H9 (cell line): Measurements from ENCODE around the gene ZNF319. TPM values are rescaled to one million over a fixed set of nuclear protein-coding genes. Genes with fewer than 3 reads are reported as not detected.

Experiments
- DNase-seq: peaks from one replicate; pipeline ENCODE4 v3.0.0-alpha.2; 2017
- H2AFZ ChIP-seq: one replicate; pipeline ENCODE4 v1.6.1; 2013; ENCODE audit warnings: mild to moderate bottlenecking, low read length, control low read depth, moderate library complexity
- H2AK5ac ChIP-seq: 2 replicates; pipeline ENCODE4 v1.6.1; 2013; ENCODE audit warnings: low read length, control low read depth, mixed read lengths; ENCODE audit not compliant: insufficient read length
- H2BK120ac ChIP-seq: one replicate; pipeline ENCODE4 v1.6.1; 2013; ENCODE audit warnings: low read depth, mild to moderate bottlenecking, low read length, control low read depth, inconsistent platforms; ENCODE audit not compliant: poor library complexity, severe bottlenecking
- H2BK12ac ChIP-seq: 2 replicates; pipeline ENCODE4 v1.6.1; 2013; ENCODE audit warnings: low read length, control low read depth, mixed read lengths, low read depth; ENCODE audit not compliant: insufficient read length
- H2BK15ac ChIP-seq: 2 replicates; pipeline ENCODE4 v1.6.1; 2013; ENCODE audit warnings: low read depth, low read length, control low read depth
- H2BK20ac ChIP-seq: one replicate; pipeline ENCODE4 v1.6.1; 2013; ENCODE audit warnings: low read depth, mild to moderate bottlenecking, low read length, control low read depth, inconsistent platforms; ENCODE audit not compliant: poor library complexity, severe bottlenecking
- H2BK5ac ChIP-seq: 2 replicates; pipeline ENCODE4 v1.6.1; 2013; ENCODE audit warnings: low read length, control low read depth, mixed read lengths; ENCODE audit not compliant: insufficient read length
- H3K14ac ChIP-seq: 2 replicates; pipeline ENCODE4 v1.6.1; 2013; ENCODE audit warnings: low read length, control low read depth; ENCODE audit not compliant: insufficient read depth
- H3K18ac ChIP-seq: 2 replicates; pipeline ENCODE4 v1.6.1; 2013; ENCODE audit warnings: low read depth, mild to moderate bottlenecking, mixed read lengths, low read length, control low read depth; ENCODE audit not compliant: insufficient read length
- H3K23ac ChIP-seq: 2 replicates; pipeline ENCODE4 v1.6.1; 2013; ENCODE audit warnings: low read length, control low read depth, mixed read lengths, low read depth; ENCODE audit not compliant: insufficient read length
- H3K23me2 ChIP-seq: 2 replicates; pipeline ENCODE4 v1.6.1; 2013; ENCODE audit warnings: low read depth, mild to moderate bottlenecking, mixed read lengths, low read length, control low read depth; ENCODE audit not compliant: insufficient read length, poor library complexity, severe bottlenecking
- H3K27ac ChIP-seq: 2 replicates; pipeline ENCODE4 v1.5.1; 2013; ENCODE audit warnings: low read length, control low read depth, mixed read lengths, low read depth; ENCODE audit not compliant: insufficient read length
- H3K27me3 ChIP-seq: 2 replicates; pipeline ENCODE4 v1.6.1; 2013; ENCODE audit warnings: low read length, control low read depth, inconsistent platforms; ENCODE audit not compliant: insufficient read depth
- H3K4ac ChIP-seq: 2 replicates; pipeline ENCODE4 v1.6.1; 2013; ENCODE audit warnings: low read depth, mild to moderate bottlenecking, control low read depth, inconsistent platforms, low read length, moderate library complexity
- H3K4me1 ChIP-seq: 2 replicates; pipeline ENCODE4 v1.6.1; 2013; ENCODE audit warnings: low read length, control low read depth, inconsistent platforms; ENCODE audit not compliant: insufficient read depth
- H3K4me2 ChIP-seq: 2 replicates; pipeline ENCODE4 v1.6.1; 2013; ENCODE audit warnings: low read length, control low read depth, mixed read lengths; ENCODE audit not compliant: insufficient read length, insufficient read depth
- H3K56ac ChIP-seq: 2 replicates; pipeline ENCODE4 v1.6.1; 2013; ENCODE audit warnings: low read depth, mild to moderate bottlenecking, mixed read lengths, low read length, control low read depth; ENCODE audit not compliant: insufficient read length
- H3K79me1 ChIP-seq: 2 replicates; pipeline ENCODE4 v1.6.1; 2013; ENCODE audit warnings: low read depth, mild to moderate bottlenecking, moderate library complexity, low read length, control low read depth, inconsistent platforms; ENCODE audit not compliant: insufficient read depth, poor library complexity, severe bottlenecking
- H3K79me2 ChIP-seq: 2 replicates; pipeline ENCODE4 v1.6.1; 2013; ENCODE audit warnings: low read length, control low read depth, inconsistent platforms; ENCODE audit not compliant: insufficient read depth
- H3K9ac ChIP-seq: 2 replicates; pipeline ENCODE4 v1.6.1; 2013; ENCODE audit warnings: low read length, control low read depth, mixed read lengths; ENCODE audit not compliant: insufficient read length; ENCODE audit errors: extremely low read depth
- H3K9me3 ChIP-seq: one replicate; pipeline ENCODE4 v1.6.1; 2013; ENCODE audit warnings: low read depth, low read length, inconsistent platforms; ENCODE audit not compliant: control insufficient read depth
- H3T11ph ChIP-seq: one replicate; pipeline ENCODE4 v1.6.1; 2013; ENCODE audit warnings: mild to moderate bottlenecking, low read length, control low read depth, inconsistent platforms
- H4K20me1 ChIP-seq: one replicate; pipeline ENCODE4 v1.6.1; 2013; ENCODE audit not compliant: control insufficient read depth, insufficient read length, insufficient read depth
- H4K5ac ChIP-seq: 2 replicates; pipeline ENCODE4 v1.6.1; 2013; ENCODE audit warnings: low read depth, mild to moderate bottlenecking, mixed read lengths, low read length, control low read depth; ENCODE audit not compliant: insufficient read length
- H4K8ac ChIP-seq: replicated peaks from 2 replicates; pipeline ENCODE4 v1.6.1; 2013; ENCODE audit warnings: low read length, control low read depth, mixed read lengths, low read depth; ENCODE audit not compliant: insufficient read length
- H4K91ac ChIP-seq: 2 replicates; pipeline ENCODE4 v1.6.1; 2013; ENCODE audit warnings: low read depth, mild to moderate bottlenecking, moderate library complexity, mixed read lengths, low read length, control low read depth; ENCODE audit not compliant: insufficient read length
- H3K27ac Mint-ChIP-seq, 3 experiments: 2 replicates in 2 of 3; 3 replicates in 1 of 3; pipeline ENCODE4 v1.8.0; 2020 to 2021; ENCODE audit warnings: mixed read lengths in 3 of 3, mild to moderate bottlenecking in 1 of 3, moderate library complexity in 1 of 3
- H3K27me3 Mint-ChIP-seq: 2 replicates; pipeline ENCODE4 v1.8.0; 2021; ENCODE audit warnings: low read depth, mild to moderate bottlenecking, moderate library complexity, mixed read lengths
- H3K36me3 Mint-ChIP-seq, 3 experiments: 2 replicates in 2 of 3; 3 replicates in 1 of 3; pipeline ENCODE4 v1.8.0; 2020 to 2021; ENCODE audit warnings: low read depth in 3 of 3, mixed read lengths in 3 of 3; ENCODE audit not compliant: insufficient read depth in 1 of 3
- H3K4me1 Mint-ChIP-seq, 2 experiments: 2 replicates each; pipeline ENCODE4 v1.8.0; 2020; ENCODE audit warnings: mixed read lengths in 2 of 2
- H3K4me3 Mint-ChIP-seq, 2 experiments: 2 replicates in 1 of 2; 3 replicates in 1 of 2; pipeline ENCODE4 v1.8.0; 2020 to 2021; ENCODE audit warnings: mild to moderate bottlenecking in 2 of 2, mixed read lengths in 2 of 2, moderate library complexity in 1 of 2
- H3K9me3 Mint-ChIP-seq, 2 experiments: 2 replicates in 1 of 2; 3 replicates in 1 of 2; pipeline ENCODE4 v1.8.0; 2020; ENCODE audit warnings: mild to moderate bottlenecking in 2 of 2, mixed read lengths in 2 of 2, moderate library complexity in 1 of 2
- WGBS: extraction: QIAGEN DNeasy Blood & Tissue Kit; methylation state at CpG from one replicate; pipeline ENCODE4 v1.1.7; 2013; ENCODE audit warnings: missing lambda C conversion rate, low lambda C conversion rate, mixed read lengths; ENCODE audit not compliant: insufficient read length; ENCODE audit errors: extremely low coverage; 5-methylcytosine and 5-hydroxymethylcytosine counted together
- total RNA-seq: library from RNA; stranded (reverse); gene quantifications from 2 replicates; pipeline ENCODE4 v1.2.1, GENCODE V29; 2021
- TF ChIP-seq, protein P1 (sequence below): fragments of 200-600 bp; sonication (generic); conservative IDR thresholded peaks from 3 replicates; pipeline ENCODE4 v1.8.0; 2021; ENCODE audit warnings: antibody characterized with exemption, mild to moderate bottlenecking

Gene ZNF319
- total RNA-seq, 1 experiment from 2014 or later = 5.6 TPM

DNA sequence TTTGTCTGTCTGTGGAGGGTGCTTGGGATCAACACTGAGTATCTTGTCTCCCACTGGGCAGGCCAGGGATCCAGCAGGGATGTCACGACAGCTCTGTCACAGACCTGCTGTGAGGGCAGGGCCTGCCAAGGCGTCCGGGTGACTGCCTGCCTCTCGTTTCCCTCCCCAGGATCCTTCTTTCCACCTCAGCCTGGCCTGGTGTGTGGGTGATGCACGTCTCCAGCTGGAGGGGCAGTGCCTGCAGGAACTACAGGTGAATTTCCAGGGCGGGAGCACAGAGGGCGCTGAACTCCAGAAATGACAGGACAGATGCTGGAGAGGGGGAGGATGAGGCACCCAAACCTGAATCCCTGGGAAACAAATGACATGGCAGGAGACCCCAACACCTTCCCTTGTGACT lies 18.3 kb upstream of the ZNF319 start:
- TF ChIP-seq, protein P1, sequence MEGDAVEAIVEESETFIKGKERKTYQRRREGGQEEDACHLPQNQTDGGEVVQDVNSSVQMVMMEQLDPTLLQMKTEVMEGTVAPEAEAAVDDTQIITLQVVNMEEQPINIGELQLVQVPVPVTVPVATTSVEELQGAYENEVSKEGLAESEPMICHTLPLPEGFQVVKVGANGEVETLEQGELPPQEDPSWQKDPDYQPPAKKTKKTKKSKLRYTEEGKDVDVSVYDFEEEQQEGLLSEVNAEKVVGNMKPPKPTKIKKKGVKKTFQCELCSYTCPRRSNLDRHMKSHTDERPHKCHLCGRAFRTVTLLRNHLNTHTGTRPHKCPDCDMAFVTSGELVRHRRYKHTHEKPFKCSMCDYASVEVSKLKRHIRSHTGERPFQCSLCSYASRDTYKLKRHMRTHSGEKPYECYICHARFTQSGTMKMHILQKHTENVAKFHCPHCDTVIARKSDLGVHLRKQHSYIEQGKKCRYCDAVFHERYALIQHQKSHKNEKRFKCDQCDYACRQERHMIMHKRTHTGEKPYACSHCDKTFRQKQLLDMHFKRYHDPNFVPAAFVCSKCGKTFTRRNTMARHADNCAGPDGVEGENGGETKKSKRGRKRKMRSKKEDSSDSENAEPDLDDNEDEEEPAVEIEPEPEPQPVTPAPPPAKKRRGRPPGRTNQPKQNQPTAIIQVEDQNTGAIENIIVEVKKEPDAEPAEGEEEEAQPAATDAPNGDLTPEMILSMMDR = peak; percentile 61
- Histone ChIP-seq H2BK120ac (no peak overlapping the region), H2BK15ac (no peak overlapping the region), H2BK12ac (no peak overlapping the region), H4K8ac (no peak overlapping the region), H2BK20ac (no peak overlapping the region), H3K14ac (no peak overlapping the region), H3K9ac (no peak overlapping the region), H3K56ac (no peak overlapping the region), H4K91ac (no peak overlapping the region), H4K5ac (no peak overlapping the region), H2AFZ (no peak overlapping the region), H3K27me3 (no peaks in the 10 kb centered on the region), H3K9me3 (no peaks in the 10 kb centered on the region), H3K4me1 (peaks cover 6% of the 10 kb centered on the region; the same call in 1 of the 2 replicates), H3K23ac (no peak overlapping the region), H3K79me2 (no peaks in the 10 kb centered on the region), H3K18ac (no peak overlapping the region), H3T11ph (no peak overlapping the region), H2BK5ac (no peak overlapping the region), H3K4me2 (no peak overlapping the region), H3K4ac (no peak overlapping the region), H3K79me1 (no peaks in the 10 kb centered on the region), H4K20me1 (no peaks in the 10 kb centered on the region), H3K23me2 (no peaks in the 10 kb centered on the region), H3K27ac (no peak overlapping the region), H2AK5ac (no peak overlapping the region)
- Mint-ChIP-seq H3K27me3 (peaks cover 3% of the 10 kb centered on the region; the same call in 1 of the 2 replicates), H3K4me1 (peaks cover 16 to 24% of the 10 kb centered on the region in 2 experiments), H3K9me3 (no peaks in the 10 kb centered on the region), H3K4me3 (no peak overlapping the region), H3K27ac (no peak overlapping the region), H3K36me3 (peaks cover 0 to 2% (median 0%) of the 10 kb centered on the region in 3 experiments; a peak in 3 of 7 replicates)
- peak; percentile 70 for DNase-seq
- no CpG with 5 or more reads among the region's 7 CpGs for WGBS
